ENCODE data around the gene LOC128125822.
"Not testable (repeated sequence)": the region's sequence is repeated elsewhere in the genome, so short reads cannot be mapped to it uniquely, and the experiment has no call there.

Gene LOC128125822

DNA sequence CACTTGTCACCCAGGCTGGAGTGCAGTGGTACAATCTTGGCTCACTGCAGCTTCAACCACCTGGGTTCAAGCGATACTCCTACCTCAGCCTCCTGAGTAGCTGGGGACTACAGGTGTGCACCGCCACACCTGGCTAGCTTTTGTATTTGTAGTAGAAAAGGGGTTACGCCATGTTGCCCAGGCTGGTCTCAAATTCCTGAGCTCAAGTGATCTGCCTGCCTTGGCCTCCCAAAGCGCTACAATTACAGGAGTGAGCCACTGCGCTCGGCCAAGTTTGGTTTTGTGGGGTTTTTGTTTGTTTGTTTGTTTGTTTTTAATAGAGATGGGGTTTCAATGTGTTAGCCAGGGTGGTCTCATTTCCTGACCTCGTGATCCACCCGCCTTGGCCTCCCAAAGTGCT is 12.3 kb downstream of the LOC128125822 start:
- ChIA-PET POLR2A (no interaction called here), CTCF (interaction anchor here (0.9 to 1.7 kb wide), 2 partner anchors 14 to 218 kb away, joined by 4 to 8 read pairs; no protein-coding TSS in a partner anchor)
- no peak overlapping the region for H3K4me3 ChIP-seq (ENCODE audit: low read depth, low read length)
- H3K36me3 ChIP-seq (ENCODE audit: control insufficient read depth, insufficient read depth, low read length) = peaks cover 4% of the 10 kb centered on the region
- TF ChIP-seq, protein P1, sequence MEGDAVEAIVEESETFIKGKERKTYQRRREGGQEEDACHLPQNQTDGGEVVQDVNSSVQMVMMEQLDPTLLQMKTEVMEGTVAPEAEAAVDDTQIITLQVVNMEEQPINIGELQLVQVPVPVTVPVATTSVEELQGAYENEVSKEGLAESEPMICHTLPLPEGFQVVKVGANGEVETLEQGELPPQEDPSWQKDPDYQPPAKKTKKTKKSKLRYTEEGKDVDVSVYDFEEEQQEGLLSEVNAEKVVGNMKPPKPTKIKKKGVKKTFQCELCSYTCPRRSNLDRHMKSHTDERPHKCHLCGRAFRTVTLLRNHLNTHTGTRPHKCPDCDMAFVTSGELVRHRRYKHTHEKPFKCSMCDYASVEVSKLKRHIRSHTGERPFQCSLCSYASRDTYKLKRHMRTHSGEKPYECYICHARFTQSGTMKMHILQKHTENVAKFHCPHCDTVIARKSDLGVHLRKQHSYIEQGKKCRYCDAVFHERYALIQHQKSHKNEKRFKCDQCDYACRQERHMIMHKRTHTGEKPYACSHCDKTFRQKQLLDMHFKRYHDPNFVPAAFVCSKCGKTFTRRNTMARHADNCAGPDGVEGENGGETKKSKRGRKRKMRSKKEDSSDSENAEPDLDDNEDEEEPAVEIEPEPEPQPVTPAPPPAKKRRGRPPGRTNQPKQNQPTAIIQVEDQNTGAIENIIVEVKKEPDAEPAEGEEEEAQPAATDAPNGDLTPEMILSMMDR (IDR thresholded peaks at IDR 0.05; ENCODE audit: insufficient read depth, low read depth, low read length) = no peak
- no peaks in the 10 kb centered on the region for H3K27me3 ChIP-seq (ENCODE audit: control insufficient read depth, insufficient read depth, low read length)
- no peak for DNase-seq (ENCODE audit: low read depth)

DNA sequence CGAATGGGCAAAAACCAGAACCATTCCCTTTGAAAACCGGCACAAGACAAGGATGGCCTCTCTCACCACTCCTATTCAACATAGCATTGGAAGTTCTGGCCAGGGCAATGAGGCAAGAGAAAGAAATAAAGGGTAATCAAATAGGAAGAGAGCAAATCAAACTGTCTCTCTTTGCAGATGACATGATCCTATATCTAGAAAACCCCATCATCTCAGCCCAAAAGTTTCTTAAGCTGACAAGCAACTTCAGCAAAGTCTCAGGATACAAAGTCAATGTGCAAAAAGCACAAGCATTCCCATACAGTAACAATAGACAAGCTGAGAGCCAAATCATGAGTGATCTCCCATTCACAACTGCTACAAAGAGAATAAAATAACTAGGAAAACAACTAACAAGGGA is 13.4 kb downstream of the LOC128125822 start:
- H3K27me3 ChIP-seq (ENCODE audit: control insufficient read depth, insufficient read depth, low read length); H3K4me3 ChIP-seq (ENCODE audit: low read depth, low read length); H3K36me3 ChIP-seq (ENCODE audit: control insufficient read depth, insufficient read depth, low read length); POLR2A ChIA-PET; DNase-seq (ENCODE audit: low read depth): not testable (repeated sequence)
- CTCF ChIA-PET = interaction anchor here (1.3 kb wide), 1 partner anchor 12 kb away, joined by 4 read pairs; no protein-coding TSS in a partner anchor

DNA sequence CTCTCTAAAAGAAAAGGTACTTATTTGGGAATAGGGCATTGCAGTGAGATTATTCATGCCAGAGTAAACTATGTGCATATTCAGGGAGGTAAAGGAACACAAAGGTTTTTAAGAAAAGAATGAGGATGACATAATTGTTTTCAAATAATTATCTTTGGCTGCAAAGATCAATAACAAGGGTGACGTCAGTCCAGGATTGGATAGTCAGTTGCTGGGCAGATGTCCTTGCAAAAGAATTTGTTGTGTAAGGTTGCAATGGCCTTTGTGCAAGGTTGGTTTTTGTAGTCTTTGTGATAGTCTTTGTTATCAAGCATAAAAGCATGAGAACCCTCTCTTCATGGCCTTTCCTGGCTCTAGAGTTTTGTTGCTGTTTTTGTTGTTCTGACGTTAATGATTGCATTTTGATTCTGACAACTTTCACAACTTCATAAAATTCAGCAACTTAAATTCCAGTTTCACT is 17.7 kb downstream of the LOC128125822 start:
- POLR2A ChIA-PET = no interaction called here
- no peak for DNase-seq (ENCODE audit: low read depth)
- TF ChIP-seq, protein P1 (IDR thresholded peaks at IDR 0.05; ENCODE audit: insufficient read depth, low read depth, low read length) = no peak
- CTCF ChIA-PET = no interaction called here
- Histone ChIP-seq H3K36me3 (ENCODE audit: control insufficient read depth, insufficient read depth, low read length) (no peaks in the 10 kb centered on the region), H3K27me3 (ENCODE audit: control insufficient read depth, insufficient read depth, low read length) (no peaks in the 10 kb centered on the region), H3K4me3 (ENCODE audit: low read depth, low read length) (no peak overlapping the region)

DNA sequence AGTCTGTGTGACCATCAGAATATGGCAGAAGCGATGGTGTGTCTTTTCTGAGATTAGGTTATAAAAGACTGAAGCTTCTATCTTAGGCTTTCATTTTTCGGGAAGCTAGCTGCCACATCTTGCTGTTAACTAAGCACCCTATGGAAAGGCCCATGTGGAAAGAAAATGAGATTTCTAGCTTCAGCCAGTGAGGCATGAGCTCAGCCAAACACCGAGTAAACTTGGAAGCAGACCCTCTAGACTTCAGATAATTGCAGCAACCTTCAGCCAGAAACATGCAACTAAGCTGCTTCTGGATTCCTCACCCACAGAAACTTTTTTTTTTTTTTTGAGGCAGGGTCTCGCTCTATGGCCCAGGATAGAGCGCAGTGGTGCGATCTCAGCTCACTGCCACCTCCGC is 20.6 kb downstream of the LOC128125822 start:
- Histone ChIP-seq H3K36me3 (ENCODE audit: control insufficient read depth, insufficient read depth, low read length) (no peaks in the 10 kb centered on the region), H3K27me3 (ENCODE audit: control insufficient read depth, insufficient read depth, low read length) (no peaks in the 10 kb centered on the region), H3K4me3 (ENCODE audit: low read depth, low read length) (no peak overlapping the region)
- ChIA-PET CTCF (interaction anchor here (0.8 to 1.6 kb wide), 3 partner anchors 19 to 171 kb away, joined by 3 to 4 read pairs (median 3); no protein-coding TSS in a partner anchor), POLR2A (interaction anchor here (0.6 kb wide), 1 partner anchor 251 kb away, joined by 3 read pairs; no protein-coding TSS in a partner anchor)
- no peak for DNase-seq (ENCODE audit: low read depth)
- TF ChIP-seq, protein P1 (IDR thresholded peaks at IDR 0.05; ENCODE audit: insufficient read depth, low read depth, low read length) = no peak

DNA sequence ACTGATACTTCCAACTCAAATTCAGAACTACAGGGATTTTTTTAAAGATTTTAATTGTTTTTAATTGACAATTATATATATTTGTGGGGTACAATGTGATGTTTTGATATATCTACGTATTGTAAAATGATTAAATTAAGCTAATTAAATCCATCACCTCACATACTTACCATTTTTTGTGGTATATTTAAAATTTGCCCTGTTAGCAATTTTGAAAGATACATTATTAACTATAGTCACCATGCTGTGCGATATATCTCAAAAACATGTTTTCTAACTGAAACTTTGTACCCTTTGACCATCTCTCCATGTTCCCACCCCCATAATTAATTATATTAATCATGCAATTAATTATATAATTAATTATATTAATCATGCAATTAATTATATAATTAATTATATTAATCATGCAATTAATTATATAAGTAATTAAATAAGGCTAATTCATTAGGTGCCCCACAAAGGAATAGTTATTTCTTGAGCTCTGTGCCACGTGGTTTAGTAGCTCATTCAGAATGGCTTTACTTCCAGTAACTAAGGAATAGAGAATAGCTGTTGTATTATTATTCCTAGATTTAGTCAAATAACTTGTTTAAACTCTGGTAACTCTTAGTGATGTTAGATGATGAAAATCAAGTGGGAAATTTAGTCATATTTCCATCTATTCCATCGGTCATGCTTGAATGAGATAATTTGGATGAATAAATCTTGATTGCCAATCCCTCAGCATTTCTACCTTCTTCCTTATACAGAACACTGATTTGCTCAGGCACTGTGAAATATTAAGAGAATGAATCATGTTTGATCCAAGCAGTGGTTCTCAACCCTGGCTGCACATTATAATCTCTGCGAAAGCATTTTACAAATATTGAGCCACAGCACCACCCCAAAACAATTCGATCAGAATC is 25.1 kb downstream of the LOC128125822 start:
- no peaks in the 10 kb centered on the region for H3K36me3 ChIP-seq (ENCODE audit: control insufficient read depth, insufficient read depth, low read length)
- H3K27me3 ChIP-seq (ENCODE audit: control insufficient read depth, insufficient read depth, low read length) = no peaks in the 10 kb centered on the region
- POLR2A ChIA-PET = no interaction called here
- TF ChIP-seq, protein P1 (IDR thresholded peaks at IDR 0.05; ENCODE audit: insufficient read depth, low read depth, low read length) = no peak
- H3K4me3 ChIP-seq (ENCODE audit: low read depth, low read length) = no peak overlapping the region; the same call in 1 of the 2 replicates
- no peak for DNase-seq (ENCODE audit: low read depth)
- CTCF ChIA-PET = interaction anchor here (0.9 to 3.1 kb wide), 22 partner anchors 9 to 285 kb away, joined by 3 to 34 read pairs (median 5); partner anchors contain the start of gene PHF3

Data from BJ (cell line).